Activated CD4-positive, CD25-positive, alpha-beta regulatory T cell (primary cell): ENCODE measurements around the gene SMYD3.

Experiments
- DNase-seq, 4 experiments: peaks; one replicate each; lab custom pipeline; 2025; lab: John Stamatoyannopoulos, UW

SMYD3 gene

GRCh38 chr1:245915406-245915805 lies 591.7 kb downstream of the SMYD3 start:
- DNase-seq: no peak

- DNase-seq: no peak
Measured at GRCh38 chr1:245908543-245908942, 598.5 kb downstream of the SMYD3 start.

- DNase-seq: no peak
Measured at GRCh38 chr1:245906207-245906606, 600.9 kb downstream of the SMYD3 start.

GRCh38 chr1:245903851-245904250 lies 603.2 kb downstream of the SMYD3 start:
- DNase-seq: no peak

- DNase-seq: no peak
Measured at GRCh38 chr1:245901565-245901964, 605.5 kb downstream of the SMYD3 start.

- DNase-seq: no peak
Measured at GRCh38 chr1:245901037-245901436, 606.0 kb downstream of the SMYD3 start.

- no peak for DNase-seq
Measured at GRCh38 chr1:245898581-245898980, 608.5 kb downstream of the SMYD3 start.

GRCh38 chr1:245896258-245896657 lies 610.8 kb downstream of the SMYD3 start:
- no peak for DNase-seq

GRCh38 chr1:245895455-245895959 lies 611.6 kb downstream of the SMYD3 start:
- no peak for DNase-seq

GRCh38 chr1:245894843-245895242 lies 612.2 kb downstream of the SMYD3 start:
- DNase-seq: no peak

GRCh38 chr1:245893025-245893424 lies 614.1 kb downstream of the SMYD3 start:
- DNase-seq: no peak

- no peak for DNase-seq
Measured at GRCh38 chr1:245888809-245889208, 618.3 kb downstream of the SMYD3 start.

GRCh38 chr1:245887829-245888228 lies 619.2 kb downstream of the SMYD3 start:
- DNase-seq: no peak

GRCh38 chr1:245881767-245882391 lies 625.2 kb downstream of the SMYD3 start:
- DNase-seq: no peak

GRCh38 chr1:245880754-245881403 lies 626.2 kb downstream of the SMYD3 start:
- DNase-seq: no peak

GRCh38 chr1:245879091-245879490 lies 628.0 kb downstream of the SMYD3 start:
- no peak for DNase-seq

GRCh38 chr1:245878585-245878984 lies 628.5 kb downstream of the SMYD3 start:
- no peak for DNase-seq

GRCh38 chr1:245877976-245878375 lies 629.1 kb downstream of the SMYD3 start:
- no peak for DNase-seq

- no peak for DNase-seq
Measured at GRCh38 chr1:245876586-245876985, 630.5 kb downstream of the SMYD3 start.

GRCh38 chr1:245875581-245876261 lies 631.4 kb downstream of the SMYD3 start:
- no peak for DNase-seq

GRCh38 chr1:245874942-245875580 lies 632.0 kb downstream of the SMYD3 start:
- DNase-seq: no peak

- no peak for DNase-seq
Measured at GRCh38 chr1:245873883-245874671, 633.0 kb downstream of the SMYD3 start.
